Body of pancreas (tissue), 4 donors: ENCODE measurements around the gene LRRC7.

Experiments
- POLR2A ChIP-seq, 3 donors: fragments of 450-650 bp; IDR thresholded peaks; one replicate each; pipeline ENCODE4 v1.6.1; 2016; ENCODE audit warnings: antibody characterized with exemption in 3 of 3, mild to moderate bottlenecking in 2 of 3
- TF ChIP-seq, protein P1 (sequence below), 7 experiments: fragments of 450-650 bp in 4 of 7; fragments of 200-600 bp in 3 of 7; sonication (generic) in 3 of 7; IDR thresholded peaks; one replicate each; pipeline ENCODE4 v1.5.1; 2016 to 2019; ENCODE audit warnings: antibody characterized with exemption in 7 of 7

DNA sequence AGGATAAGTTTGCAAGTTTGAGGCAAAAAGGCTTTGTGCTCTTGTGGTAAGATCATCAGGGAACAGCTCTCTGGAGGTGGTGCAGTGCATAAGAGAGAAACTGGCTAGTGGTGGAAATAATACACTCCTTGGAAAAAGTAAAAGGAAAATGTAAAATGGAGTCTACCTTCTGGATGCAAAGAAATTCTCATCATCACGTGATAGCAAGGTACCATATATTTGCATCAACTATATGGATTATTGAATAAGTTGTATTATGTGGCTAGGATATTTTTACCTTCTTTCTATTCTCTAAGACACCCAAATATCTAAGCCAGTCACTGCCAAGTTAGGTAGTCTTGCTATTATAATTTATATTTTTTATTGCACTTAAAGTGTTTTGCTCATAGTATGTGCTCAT is 14.0 kb upstream of the LRRC7 start:
- TF ChIP-seq, protein P1, sequence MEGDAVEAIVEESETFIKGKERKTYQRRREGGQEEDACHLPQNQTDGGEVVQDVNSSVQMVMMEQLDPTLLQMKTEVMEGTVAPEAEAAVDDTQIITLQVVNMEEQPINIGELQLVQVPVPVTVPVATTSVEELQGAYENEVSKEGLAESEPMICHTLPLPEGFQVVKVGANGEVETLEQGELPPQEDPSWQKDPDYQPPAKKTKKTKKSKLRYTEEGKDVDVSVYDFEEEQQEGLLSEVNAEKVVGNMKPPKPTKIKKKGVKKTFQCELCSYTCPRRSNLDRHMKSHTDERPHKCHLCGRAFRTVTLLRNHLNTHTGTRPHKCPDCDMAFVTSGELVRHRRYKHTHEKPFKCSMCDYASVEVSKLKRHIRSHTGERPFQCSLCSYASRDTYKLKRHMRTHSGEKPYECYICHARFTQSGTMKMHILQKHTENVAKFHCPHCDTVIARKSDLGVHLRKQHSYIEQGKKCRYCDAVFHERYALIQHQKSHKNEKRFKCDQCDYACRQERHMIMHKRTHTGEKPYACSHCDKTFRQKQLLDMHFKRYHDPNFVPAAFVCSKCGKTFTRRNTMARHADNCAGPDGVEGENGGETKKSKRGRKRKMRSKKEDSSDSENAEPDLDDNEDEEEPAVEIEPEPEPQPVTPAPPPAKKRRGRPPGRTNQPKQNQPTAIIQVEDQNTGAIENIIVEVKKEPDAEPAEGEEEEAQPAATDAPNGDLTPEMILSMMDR (IDR thresholded peaks at IDR 0.05) = no peak
- TF ChIP-seq POLR2A (IDR thresholded peaks at IDR 0.05) = no peak
